RPMI7951 (cell line): ENCODE data around the gene PPT2. TPM values are rescaled to one million over a fixed set of nuclear protein-coding genes. Genes with fewer than 3 reads are reported as not detected.
"Not testable (repeated sequence)": the region's sequence is repeated elsewhere in the genome, so short reads cannot be mapped to it uniquely, and the experiment has no call there.

Experiments used
- DNase-seq: peaks from one replicate; pipeline ENCODE4 v3.0.0-alpha.2; 2012; ENCODE audit warnings: low read depth
- total RNA-seq: library from RNA; depleted of rRNA; stranded (reverse); fragments of >200 nt; shearing (Covaris generic); gene quantifications from 2 replicates; pipeline ENCODE4 v1.2.3, GENCODE V29; 2014; rRNA removed

Gene PPT2
- total RNA-seq, 1 experiment from 2014 or later, result 25.1 TPM

GRCh38 chr6:32204268-32204715 is 50.4 kb downstream of the PPT2 start:
- no peak for DNase-seq

GRCh38 chr6:32208996-32209395 is 55.1 kb downstream of the PPT2 start:
- no peak for DNase-seq

DNA sequence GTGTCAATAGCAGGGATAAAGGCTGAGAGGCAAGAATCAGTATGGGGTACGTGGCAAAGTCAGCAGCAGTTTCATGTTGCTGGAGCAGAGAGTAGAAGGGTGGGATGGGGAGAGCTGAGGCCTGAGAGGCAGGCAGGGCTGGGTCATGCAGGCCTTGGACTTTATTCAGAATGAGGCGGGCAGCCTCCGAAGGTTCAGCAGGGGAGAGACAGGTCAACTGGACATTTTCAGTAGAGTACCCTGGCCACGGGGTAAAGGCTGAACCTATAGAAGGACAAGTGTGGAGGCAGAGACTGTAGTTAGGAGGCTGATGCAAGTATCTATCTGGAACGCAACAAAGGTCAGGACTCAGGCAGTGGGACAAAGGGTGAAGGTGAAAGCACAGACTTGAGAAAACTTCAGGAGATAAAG is 56.3 kb downstream of the PPT2 start:
- DNase-seq, result no peak

- not testable (repeated sequence) for DNase-seq
Observed at GRCh38 chr6:32211432-32211831, 57.5 kb downstream of the PPT2 start.

- no peak for DNase-seq
Observed at GRCh38 chr6:32212076-32212760, 58.3 kb downstream of the PPT2 start.

Other genes starting within 250 kb of the PPT2 start
- gene C2, start 226.4 kb upstream of the PPT2 start, total RNA-seq, result not detected in 2 replicates
- 0.72 and 1.8 TPM in 2 replicates for gene CFB, start 208.0 kb upstream of the PPT2 start, total RNA-seq
- 235 and 246 TPM in 2 replicates for gene NELFE, start 195.2 kb upstream of the PPT2 start, total RNA-seq
- 30.4 and 36.5 TPM in 2 replicates for gene SKIC2, start 195.0 kb upstream of the PPT2 start, total RNA-seq
- gene DXO, start 182.0 kb upstream of the PPT2 start, total RNA-seq, result 21.0 and 27.8 TPM in 2 replicates
- gene C4A, start 172.1 kb upstream of the PPT2 start, total RNA-seq, result 0.96 and 1.3 TPM in 2 replicates
- 0.68 and 0.72 TPM in 2 replicates for gene C4B, start 139.3 kb upstream of the PPT2 start, total RNA-seq
- not detected in 2 replicates for gene CYP21A2, start 115.7 kb upstream of the PPT2 start, total RNA-seq
- gene TNXB, start 44.8 kb upstream of the PPT2 start, total RNA-seq, result 0.12 and 0.20 TPM in 2 replicates
- 20.5 and 23.5 TPM in 2 replicates for gene ATF6B, start 25.9 kb upstream of the PPT2 start, total RNA-seq
- gene FKBPL, start 23.9 kb upstream of the PPT2 start, total RNA-seq, result 14.5 and 15.2 TPM in 2 replicates
- 0.49 TPM in 1 of 2 replicates, not detected in the other for gene PRRT1, start 2.2 kb upstream of the PPT2 start, total RNA-seq
- 0.59 and 2.8 TPM in 2 replicates for gene EGFL8, start 10.5 kb downstream of the PPT2 start, total RNA-seq
- 59.4 and 82.3 TPM in 2 replicates for gene AGPAT1, start 21.9 kb downstream of the PPT2 start, total RNA-seq
- 106 and 113 TPM in 2 replicates for gene RNF5, start 24.3 kb downstream of the PPT2 start, total RNA-seq
- 0.98 and 1.6 TPM in 2 replicates for gene AGER, start 30.1 kb downstream of the PPT2 start, total RNA-seq
- gene PBX2, start 36.1 kb downstream of the PPT2 start, total RNA-seq, result 14.4 and 15.7 TPM in 2 replicates
- 4.1 and 5.8 TPM in 2 replicates for gene GPSM3, start 38.5 kb downstream of the PPT2 start, total RNA-seq
- gene NOTCH4, start 69.9 kb downstream of the PPT2 start, total RNA-seq, result 2.6 and 4.8 TPM in 2 replicates
- gene TSBP1, start 217.8 kb downstream of the PPT2 start, total RNA-seq, result not detected in 2 replicates